H9 (cell line): ENCODE measurements around the gene FLT1. TPM values are rescaled to one million over a fixed set of nuclear protein-coding genes. Genes with fewer than 3 reads are reported as not detected.

Experiments used
- DNase-seq: peaks from one replicate; pipeline ENCODE4 v3.0.0-alpha.2; 2017
- H2AFZ ChIP-seq: one replicate; pipeline ENCODE4 v1.6.1; 2013; ENCODE audit warnings: mild to moderate bottlenecking, low read length, control low read depth, moderate library complexity
- H2AK5ac ChIP-seq: 2 replicates; pipeline ENCODE4 v1.6.1; 2013; ENCODE audit warnings: low read length, control low read depth, mixed read lengths; ENCODE audit not compliant: insufficient read length
- H2BK120ac ChIP-seq: one replicate; pipeline ENCODE4 v1.6.1; 2013; ENCODE audit warnings: low read depth, mild to moderate bottlenecking, low read length, control low read depth, inconsistent platforms; ENCODE audit not compliant: poor library complexity, severe bottlenecking
- H2BK12ac ChIP-seq: 2 replicates; pipeline ENCODE4 v1.6.1; 2013; ENCODE audit warnings: low read length, control low read depth, mixed read lengths, low read depth; ENCODE audit not compliant: insufficient read length
- H2BK15ac ChIP-seq: 2 replicates; pipeline ENCODE4 v1.6.1; 2013; ENCODE audit warnings: low read depth, low read length, control low read depth
- H2BK20ac ChIP-seq: one replicate; pipeline ENCODE4 v1.6.1; 2013; ENCODE audit warnings: low read depth, mild to moderate bottlenecking, low read length, control low read depth, inconsistent platforms; ENCODE audit not compliant: poor library complexity, severe bottlenecking
- H2BK5ac ChIP-seq: 2 replicates; pipeline ENCODE4 v1.6.1; 2013; ENCODE audit warnings: low read length, control low read depth, mixed read lengths; ENCODE audit not compliant: insufficient read length
- H3K14ac ChIP-seq: 2 replicates; pipeline ENCODE4 v1.6.1; 2013; ENCODE audit warnings: low read length, control low read depth; ENCODE audit not compliant: insufficient read depth
- H3K18ac ChIP-seq: 2 replicates; pipeline ENCODE4 v1.6.1; 2013; ENCODE audit warnings: low read depth, mild to moderate bottlenecking, mixed read lengths, low read length, control low read depth; ENCODE audit not compliant: insufficient read length
- H3K23ac ChIP-seq: 2 replicates; pipeline ENCODE4 v1.6.1; 2013; ENCODE audit warnings: low read length, control low read depth, mixed read lengths, low read depth; ENCODE audit not compliant: insufficient read length
- H3K23me2 ChIP-seq: 2 replicates; pipeline ENCODE4 v1.6.1; 2013; ENCODE audit warnings: low read depth, mild to moderate bottlenecking, mixed read lengths, low read length, control low read depth; ENCODE audit not compliant: insufficient read length, poor library complexity, severe bottlenecking
- H3K27ac ChIP-seq: 2 replicates; pipeline ENCODE4 v1.5.1; 2013; ENCODE audit warnings: low read length, control low read depth, mixed read lengths, low read depth; ENCODE audit not compliant: insufficient read length
- H3K27me3 ChIP-seq: 2 replicates; pipeline ENCODE4 v1.6.1; 2013; ENCODE audit warnings: low read length, control low read depth, inconsistent platforms; ENCODE audit not compliant: insufficient read depth
- H3K4ac ChIP-seq: 2 replicates; pipeline ENCODE4 v1.6.1; 2013; ENCODE audit warnings: low read depth, mild to moderate bottlenecking, control low read depth, inconsistent platforms, low read length, moderate library complexity
- H3K4me1 ChIP-seq: 2 replicates; pipeline ENCODE4 v1.6.1; 2013; ENCODE audit warnings: low read length, control low read depth, inconsistent platforms; ENCODE audit not compliant: insufficient read depth
- H3K4me2 ChIP-seq: 2 replicates; pipeline ENCODE4 v1.6.1; 2013; ENCODE audit warnings: low read length, control low read depth, mixed read lengths; ENCODE audit not compliant: insufficient read length, insufficient read depth
- H3K56ac ChIP-seq: 2 replicates; pipeline ENCODE4 v1.6.1; 2013; ENCODE audit warnings: low read depth, mild to moderate bottlenecking, mixed read lengths, low read length, control low read depth; ENCODE audit not compliant: insufficient read length
- H3K79me1 ChIP-seq: 2 replicates; pipeline ENCODE4 v1.6.1; 2013; ENCODE audit warnings: low read depth, mild to moderate bottlenecking, moderate library complexity, low read length, control low read depth, inconsistent platforms; ENCODE audit not compliant: insufficient read depth, poor library complexity, severe bottlenecking
- H3K79me2 ChIP-seq: 2 replicates; pipeline ENCODE4 v1.6.1; 2013; ENCODE audit warnings: low read length, control low read depth, inconsistent platforms; ENCODE audit not compliant: insufficient read depth
- H3K9ac ChIP-seq: 2 replicates; pipeline ENCODE4 v1.6.1; 2013; ENCODE audit warnings: low read length, control low read depth, mixed read lengths; ENCODE audit not compliant: insufficient read length; ENCODE audit errors: extremely low read depth
- H3K9me3 ChIP-seq: one replicate; pipeline ENCODE4 v1.6.1; 2013; ENCODE audit warnings: low read depth, low read length, inconsistent platforms; ENCODE audit not compliant: control insufficient read depth
- H3T11ph ChIP-seq: one replicate; pipeline ENCODE4 v1.6.1; 2013; ENCODE audit warnings: mild to moderate bottlenecking, low read length, control low read depth, inconsistent platforms
- H4K20me1 ChIP-seq: one replicate; pipeline ENCODE4 v1.6.1; 2013; ENCODE audit not compliant: control insufficient read depth, insufficient read length, insufficient read depth
- H4K5ac ChIP-seq: 2 replicates; pipeline ENCODE4 v1.6.1; 2013; ENCODE audit warnings: low read depth, mild to moderate bottlenecking, mixed read lengths, low read length, control low read depth; ENCODE audit not compliant: insufficient read length
- H4K8ac ChIP-seq: replicated peaks from 2 replicates; pipeline ENCODE4 v1.6.1; 2013; ENCODE audit warnings: low read length, control low read depth, mixed read lengths, low read depth; ENCODE audit not compliant: insufficient read length
- H4K91ac ChIP-seq: 2 replicates; pipeline ENCODE4 v1.6.1; 2013; ENCODE audit warnings: low read depth, mild to moderate bottlenecking, moderate library complexity, mixed read lengths, low read length, control low read depth; ENCODE audit not compliant: insufficient read length
- H3K27ac Mint-ChIP-seq, 3 experiments: 2 replicates in 2 of 3; 3 replicates in 1 of 3; pipeline ENCODE4 v1.8.0; 2020 to 2021; ENCODE audit warnings: mixed read lengths in 3 of 3, mild to moderate bottlenecking in 1 of 3, moderate library complexity in 1 of 3
- H3K27me3 Mint-ChIP-seq: 2 replicates; pipeline ENCODE4 v1.8.0; 2021; ENCODE audit warnings: low read depth, mild to moderate bottlenecking, moderate library complexity, mixed read lengths
- H3K36me3 Mint-ChIP-seq, 3 experiments: 2 replicates in 2 of 3; 3 replicates in 1 of 3; pipeline ENCODE4 v1.8.0; 2020 to 2021; ENCODE audit warnings: low read depth in 3 of 3, mixed read lengths in 3 of 3; ENCODE audit not compliant: insufficient read depth in 1 of 3
- H3K4me1 Mint-ChIP-seq, 2 experiments: 2 replicates each; pipeline ENCODE4 v1.8.0; 2020; ENCODE audit warnings: mixed read lengths in 2 of 2
- H3K4me3 Mint-ChIP-seq, 2 experiments: 2 replicates in 1 of 2; 3 replicates in 1 of 2; pipeline ENCODE4 v1.8.0; 2020 to 2021; ENCODE audit warnings: mild to moderate bottlenecking in 2 of 2, mixed read lengths in 2 of 2, moderate library complexity in 1 of 2
- H3K9me3 Mint-ChIP-seq, 2 experiments: 2 replicates in 1 of 2; 3 replicates in 1 of 2; pipeline ENCODE4 v1.8.0; 2020; ENCODE audit warnings: mild to moderate bottlenecking in 2 of 2, mixed read lengths in 2 of 2, moderate library complexity in 1 of 2
- WGBS: extraction: QIAGEN DNeasy Blood & Tissue Kit; methylation state at CpG from one replicate; pipeline ENCODE4 v1.1.7; 2013; ENCODE audit warnings: missing lambda C conversion rate, low lambda C conversion rate, mixed read lengths; ENCODE audit not compliant: insufficient read length; ENCODE audit errors: extremely low coverage; 5-methylcytosine and 5-hydroxymethylcytosine counted together
- total RNA-seq: library from RNA; stranded (reverse); gene quantifications from 2 replicates; pipeline ENCODE4 v1.2.1, GENCODE V29; 2021
- TF ChIP-seq, protein P1 (sequence below): fragments of 200-600 bp; sonication (generic); conservative IDR thresholded peaks from 3 replicates; pipeline ENCODE4 v1.8.0; 2021; ENCODE audit warnings: antibody characterized with exemption, mild to moderate bottlenecking

FLT1 gene
- total RNA-seq, 1 experiment from 2014 or later = 84.1 TPM

DNA sequence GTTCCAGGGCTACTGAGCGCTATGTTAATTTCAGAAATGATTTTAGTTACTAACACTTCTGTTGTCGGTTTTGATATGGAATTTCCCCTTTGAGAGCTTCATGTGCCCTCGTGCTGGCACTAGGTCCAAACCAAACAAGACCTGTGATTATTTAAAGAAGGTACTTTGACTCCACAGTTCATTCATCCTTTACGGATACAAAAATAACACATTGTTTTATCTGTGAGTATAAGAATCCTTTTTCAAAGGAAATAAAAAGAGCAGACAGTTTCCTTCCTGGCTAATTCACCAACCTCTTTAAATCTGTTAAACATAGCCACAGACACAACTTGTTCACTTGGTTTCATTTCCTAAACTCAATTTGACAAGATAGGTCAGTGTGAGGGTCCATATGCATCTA, 141.2 kb downstream of the FLT1 start:
- H2BK20ac ChIP-seq = no peak overlapping the region
- no peak overlapping the region for H3K4ac ChIP-seq
- H3K14ac ChIP-seq = no peak overlapping the region
- H2AFZ ChIP-seq = no peak overlapping the region
- H3K23me2 ChIP-seq = no peaks in the 10 kb centered on the region
- no peaks in the 10 kb centered on the region for H3K27me3 ChIP-seq
- no peaks in the 10 kb centered on the region for H3K27me3 Mint-ChIP-seq
- no peak overlapping the region for H3K56ac ChIP-seq
- H4K5ac ChIP-seq = no peak overlapping the region
- peaks cover 34 to 36% of the 10 kb centered on the region in 2 experiments for H3K4me1 Mint-ChIP-seq
- no peaks in the 10 kb centered on the region for H3K9me3 ChIP-seq
- no peak overlapping the region for H3K18ac ChIP-seq
- H3K4me3 Mint-ChIP-seq = no peak overlapping the region
- H3K27ac Mint-ChIP-seq = no peak overlapping the region; a peak in 1 of 7 replicates
- no peak overlapping the region for H2BK5ac ChIP-seq
- no peak overlapping the region for H2BK15ac ChIP-seq
- no peak overlapping the region for H4K8ac ChIP-seq
- H3K9me3 Mint-ChIP-seq = no peaks in the 10 kb centered on the region
- no peak for DNase-seq
- H4K20me1 ChIP-seq = no peaks in the 10 kb centered on the region
- H3K23ac ChIP-seq = no peak overlapping the region
- H3K79me1 ChIP-seq = no peaks in the 10 kb centered on the region
- no peak overlapping the region for H3K27ac ChIP-seq
- no peak overlapping the region for H3K9ac ChIP-seq
- H2BK120ac ChIP-seq = no peak overlapping the region
- no peak overlapping the region for H3K4me2 ChIP-seq
- no peak overlapping the region for H2BK12ac ChIP-seq
- H3T11ph ChIP-seq = no peak overlapping the region
- H3K4me1 ChIP-seq = peaks cover 8% of the 10 kb centered on the region; the same call in 1 of the 2 replicates
- H3K79me2 ChIP-seq = no peaks in the 10 kb centered on the region
- no peak overlapping the region for H4K91ac ChIP-seq
- TF ChIP-seq, protein P1, sequence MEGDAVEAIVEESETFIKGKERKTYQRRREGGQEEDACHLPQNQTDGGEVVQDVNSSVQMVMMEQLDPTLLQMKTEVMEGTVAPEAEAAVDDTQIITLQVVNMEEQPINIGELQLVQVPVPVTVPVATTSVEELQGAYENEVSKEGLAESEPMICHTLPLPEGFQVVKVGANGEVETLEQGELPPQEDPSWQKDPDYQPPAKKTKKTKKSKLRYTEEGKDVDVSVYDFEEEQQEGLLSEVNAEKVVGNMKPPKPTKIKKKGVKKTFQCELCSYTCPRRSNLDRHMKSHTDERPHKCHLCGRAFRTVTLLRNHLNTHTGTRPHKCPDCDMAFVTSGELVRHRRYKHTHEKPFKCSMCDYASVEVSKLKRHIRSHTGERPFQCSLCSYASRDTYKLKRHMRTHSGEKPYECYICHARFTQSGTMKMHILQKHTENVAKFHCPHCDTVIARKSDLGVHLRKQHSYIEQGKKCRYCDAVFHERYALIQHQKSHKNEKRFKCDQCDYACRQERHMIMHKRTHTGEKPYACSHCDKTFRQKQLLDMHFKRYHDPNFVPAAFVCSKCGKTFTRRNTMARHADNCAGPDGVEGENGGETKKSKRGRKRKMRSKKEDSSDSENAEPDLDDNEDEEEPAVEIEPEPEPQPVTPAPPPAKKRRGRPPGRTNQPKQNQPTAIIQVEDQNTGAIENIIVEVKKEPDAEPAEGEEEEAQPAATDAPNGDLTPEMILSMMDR = no peak
- H3K36me3 Mint-ChIP-seq = peaks cover 0 to 10% (median 0%) of the 10 kb centered on the region in 3 experiments; a peak in 4 of 7 replicates
- no CpG with 5 or more reads among the region's 4 CpGs for WGBS
- no peak overlapping the region for H2AK5ac ChIP-seq
